GM20000 (cell line): ENCODE results near the gene AFG3L2.

ENCODE experiments used
- DNase-seq: peaks from one replicate; pipeline ENCODE4 v3.0.0; 2012; ENCODE audit warnings: low spot score
- TF ChIP-seq, protein P1 (sequence below): IDR thresholded peaks from 2 replicates; pipeline ENCODE4 v1.5.1; 2012; ENCODE audit warnings: mild to moderate bottlenecking, control low read depth; ENCODE audit errors: extremely low read depth, missing control alignments

The AFG3L2 gene

DNA sequence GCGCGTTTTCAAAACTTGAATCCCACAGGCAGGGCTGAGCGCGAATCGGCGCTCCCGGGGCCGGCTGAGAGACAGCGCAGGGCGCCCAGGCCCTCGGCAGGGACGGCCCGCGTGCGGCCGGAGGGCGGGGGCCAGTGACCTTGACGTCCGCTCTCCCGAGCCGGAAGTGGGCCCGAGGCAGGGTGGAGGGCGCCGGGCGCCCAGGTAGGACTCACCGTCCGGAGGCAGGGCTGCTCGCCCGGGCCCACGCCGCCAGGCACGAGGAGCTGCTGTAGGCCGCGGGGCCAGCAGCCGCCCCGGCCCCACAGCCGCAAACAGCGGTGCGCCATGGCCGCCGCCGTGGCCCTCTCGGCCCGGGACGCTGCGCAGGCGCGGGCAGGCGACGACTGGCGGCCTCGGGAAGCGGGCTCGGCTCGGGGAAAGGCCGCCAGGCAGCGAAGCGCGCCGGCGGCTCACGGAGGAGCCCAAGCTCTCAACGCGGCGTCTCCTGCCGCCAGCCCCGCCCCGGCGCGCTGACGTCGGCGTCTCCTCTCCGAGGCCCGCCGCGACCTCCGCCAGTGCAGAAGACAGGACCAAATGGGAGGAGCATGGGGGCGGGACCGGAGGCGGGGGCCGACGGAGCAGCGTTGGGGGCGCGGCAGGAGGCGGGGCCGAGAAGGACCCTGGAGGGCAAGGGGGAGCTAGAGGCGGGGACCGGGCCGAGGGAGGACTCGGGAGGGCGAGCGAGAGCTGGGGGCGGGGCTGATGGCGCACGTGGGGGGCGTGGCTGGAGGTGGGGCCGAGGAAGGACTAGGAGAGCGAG is at the start of gene AFG3L2:
AFG3L2 (minus strand) TSS at position 474 of the 802 bp plus-strand sequence; CDS start at position 329, 145 bp downstream.
- DNase-seq, result peak; percentile 99
- TF ChIP-seq, protein P1, sequence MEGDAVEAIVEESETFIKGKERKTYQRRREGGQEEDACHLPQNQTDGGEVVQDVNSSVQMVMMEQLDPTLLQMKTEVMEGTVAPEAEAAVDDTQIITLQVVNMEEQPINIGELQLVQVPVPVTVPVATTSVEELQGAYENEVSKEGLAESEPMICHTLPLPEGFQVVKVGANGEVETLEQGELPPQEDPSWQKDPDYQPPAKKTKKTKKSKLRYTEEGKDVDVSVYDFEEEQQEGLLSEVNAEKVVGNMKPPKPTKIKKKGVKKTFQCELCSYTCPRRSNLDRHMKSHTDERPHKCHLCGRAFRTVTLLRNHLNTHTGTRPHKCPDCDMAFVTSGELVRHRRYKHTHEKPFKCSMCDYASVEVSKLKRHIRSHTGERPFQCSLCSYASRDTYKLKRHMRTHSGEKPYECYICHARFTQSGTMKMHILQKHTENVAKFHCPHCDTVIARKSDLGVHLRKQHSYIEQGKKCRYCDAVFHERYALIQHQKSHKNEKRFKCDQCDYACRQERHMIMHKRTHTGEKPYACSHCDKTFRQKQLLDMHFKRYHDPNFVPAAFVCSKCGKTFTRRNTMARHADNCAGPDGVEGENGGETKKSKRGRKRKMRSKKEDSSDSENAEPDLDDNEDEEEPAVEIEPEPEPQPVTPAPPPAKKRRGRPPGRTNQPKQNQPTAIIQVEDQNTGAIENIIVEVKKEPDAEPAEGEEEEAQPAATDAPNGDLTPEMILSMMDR, result no peak

DNA sequence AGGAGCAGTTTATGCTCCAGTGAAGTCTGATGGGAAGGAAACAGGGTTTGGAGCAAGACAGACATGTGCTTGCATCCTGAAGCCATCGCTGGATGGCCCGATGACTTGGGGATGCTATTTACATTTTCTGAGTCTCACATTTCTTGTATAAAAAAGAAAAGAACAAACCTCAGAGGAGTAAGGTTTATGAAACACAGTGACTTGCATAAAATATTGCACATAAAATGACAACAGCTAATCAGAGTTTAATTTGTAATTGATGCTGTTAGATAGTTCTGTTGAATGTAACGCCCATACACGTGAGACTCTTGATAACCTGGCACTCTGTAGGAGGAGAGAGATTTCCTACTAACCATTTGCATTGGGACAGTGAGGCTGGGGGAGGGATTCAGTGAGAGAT is 47.2 kb upstream of the AFG3L2 start:
- DNase-seq, result no peak
- TF ChIP-seq, protein P1, result no peak

DNA sequence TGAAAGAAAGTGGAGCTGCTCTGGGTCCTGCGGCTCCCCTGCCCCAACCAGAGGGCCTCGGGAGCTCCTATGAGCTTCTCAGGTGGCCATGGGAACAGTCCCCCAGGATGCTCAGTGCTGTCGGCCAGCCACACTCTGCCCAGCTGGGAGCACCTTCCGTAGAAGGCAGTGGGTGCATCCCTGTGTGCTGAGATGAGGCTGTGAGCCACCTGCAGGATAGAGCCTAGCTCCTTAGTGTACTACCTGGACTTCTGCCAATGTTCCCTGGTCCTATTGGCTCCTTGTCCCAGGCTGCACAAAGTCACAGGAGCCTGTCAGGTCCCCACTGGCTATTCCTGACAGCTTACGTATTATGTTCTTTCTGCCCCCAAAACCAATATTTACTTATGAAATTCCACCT is 46.8 kb upstream of the AFG3L2 start:
- TF ChIP-seq, protein P1, result no peak
- no peak for DNase-seq

DNA sequence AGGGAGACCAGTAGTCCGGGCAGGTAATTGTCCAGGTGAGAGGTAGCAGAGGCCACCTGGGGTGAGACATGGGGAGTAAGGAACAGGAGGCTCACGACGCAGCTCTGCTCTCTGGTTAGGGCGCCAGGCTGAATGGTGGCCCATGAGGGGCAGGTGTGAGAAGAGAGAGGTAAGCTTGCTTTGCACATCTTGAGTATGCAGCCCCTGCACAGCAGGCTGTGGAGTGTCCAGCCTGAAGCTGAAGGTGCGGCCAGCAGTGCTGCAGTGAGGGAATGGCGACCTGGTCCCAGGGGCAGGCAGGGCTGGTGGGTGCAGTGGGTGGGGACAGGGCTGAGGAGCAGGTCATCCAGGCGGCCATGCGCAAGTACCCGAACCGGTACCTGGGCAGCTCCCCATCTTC is 46.4 kb upstream of the AFG3L2 start:
- no peak for DNase-seq
- TF ChIP-seq, protein P1, result no peak

DNA sequence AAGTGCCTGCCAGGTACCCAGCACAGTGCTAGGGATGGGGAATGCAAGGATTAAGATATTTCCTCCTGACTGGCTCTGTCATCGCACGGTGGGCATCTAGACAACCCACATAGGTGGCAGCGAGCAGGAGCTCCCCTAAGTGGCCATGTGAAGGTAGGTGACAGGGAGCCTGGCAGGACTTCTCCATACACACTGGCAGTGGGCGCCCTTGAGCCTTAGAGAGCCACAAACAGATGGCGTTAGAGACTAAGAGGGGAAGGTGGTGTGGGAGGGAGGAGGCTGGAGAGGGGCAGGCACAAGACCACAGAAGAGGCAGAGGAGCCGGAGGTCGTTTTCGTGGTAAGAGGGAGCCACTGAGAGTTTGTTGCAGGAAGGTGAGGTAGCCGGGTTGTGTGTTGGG is 45.9 kb upstream of the AFG3L2 start:
- DNase-seq, result no peak
- TF ChIP-seq, protein P1, result peak; percentile 2

DNA sequence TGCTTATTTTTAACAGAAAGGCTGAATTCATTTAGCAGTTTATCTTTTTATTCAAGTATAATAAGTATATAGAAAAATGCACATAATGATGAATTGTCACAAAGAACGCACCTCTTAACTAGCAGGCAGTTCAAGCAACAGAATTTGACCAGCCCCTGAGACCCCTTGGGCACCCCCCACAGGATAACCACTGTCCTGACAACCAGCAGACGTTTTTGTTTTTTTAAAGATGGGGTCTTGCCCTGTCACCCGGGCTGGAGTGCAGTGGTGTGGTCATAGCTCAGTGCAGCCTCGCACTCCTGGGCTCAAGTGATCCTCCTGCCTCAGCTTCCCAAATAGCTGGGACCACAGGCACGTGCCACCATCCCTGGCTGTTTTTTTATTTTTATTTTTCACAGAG is 44.7 kb upstream of the AFG3L2 start:
- no peak for DNase-seq
- TF ChIP-seq, protein P1, result no peak

DNA sequence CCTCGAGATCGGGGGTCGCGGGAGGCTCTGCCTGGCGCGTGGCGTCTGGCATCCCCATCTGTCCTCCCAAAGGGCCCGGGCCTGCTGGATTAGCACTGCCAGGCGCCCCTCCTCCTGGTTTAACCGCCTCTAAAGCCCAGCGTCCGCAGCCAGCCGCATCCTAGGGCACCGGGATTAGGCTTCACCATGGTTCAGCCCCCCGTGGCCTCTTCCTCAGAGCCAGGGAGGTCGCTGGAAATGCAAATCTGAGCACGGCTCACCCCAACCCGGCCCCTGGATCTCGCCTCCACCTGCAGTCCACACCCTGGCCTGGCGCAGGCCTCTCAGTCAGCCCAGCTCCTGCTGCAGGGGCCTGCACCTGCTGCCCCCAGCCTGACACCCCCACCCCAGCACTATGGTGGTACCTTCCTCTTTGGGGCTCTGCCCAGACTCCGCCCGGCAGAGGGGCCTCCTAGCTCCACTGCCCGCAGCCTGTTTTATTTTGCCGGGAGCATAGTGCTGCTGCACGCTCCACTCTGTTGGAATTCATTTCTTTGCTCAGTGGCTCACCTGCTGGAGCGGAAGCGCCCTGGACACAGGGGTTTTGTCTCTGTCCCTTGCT is 43.9 kb upstream of the AFG3L2 start:
- DNase-seq, result no peak
- TF ChIP-seq, protein P1, result no peak
